Endothelial cell of umbilical vein (primary cell): ENCODE measurements around the gene CHTF8. TPM values are rescaled to one million over a fixed set of nuclear protein-coding genes. Genes with fewer than 3 reads are reported as not detected.
"Not testable (repeated sequence)": the region's sequence is repeated elsewhere in the genome, so short reads cannot be mapped to it uniquely, and the experiment has no call there.

Experiments used
- BruUV-seq: library from RNA; stranded (reverse); fragments of 400-500 nt; replicated peaks from 2 replicates; lab custom pipeline; 2021; lab: Mats Ljungman, UMichigan
- CTCF ChIA-PET: fragments of 300-600, 350-600 bp; sonication (Branson Sonifier 250); formaldehyde crosslinking; loops from one replicate; lab custom pipeline; 2021; ENCODE audit warnings: antibody characterized with exemption, inconsistent platforms; lab: Charles Lee
- POLR2A ChIA-PET: fragments of 300-600, 350-600 bp; sonication (Branson Sonifier 250); formaldehyde crosslinking; loops from one replicate; lab custom pipeline; 2021; ENCODE audit warnings: antibody characterized with exemption, inconsistent platforms; lab: Charles Lee
- DNase-seq: peaks from one replicate; pipeline ENCODE4 v3.0.0-alpha.2; 2011; ENCODE audit warnings: low read depth, low spot score
- FAIRE-seq: peaks from 2 replicates; lab custom pipeline; 2011; peaks lifted over from hg19 to GRCh38; lab: Jason Lieb, UNC
- H2AFZ ChIP-seq: 2 replicates; pipeline ENCODE4 v1.6.0; 2012; ENCODE audit warnings: low read depth, low read length, control low read depth, inconsistent platforms
- H3K27ac ChIP-seq: 2 replicates; pipeline ENCODE4 v1.5.1; 2011; ENCODE audit warnings: low read depth, mild to moderate bottlenecking, control low read depth, low read length, moderate library complexity; ENCODE audit not compliant: insufficient read depth
- H3K27me3 ChIP-seq, 2 experiments: 2 replicates each; pipeline versions ENCODE4 v1.6.0 to v1.6.1; 2011; ENCODE audit warnings: low read length in 2 of 2, mixed read lengths in 1 of 2; ENCODE audit not compliant: control insufficient read depth in 2 of 2, insufficient read depth in 2 of 2
- H3K36me3 ChIP-seq, 2 experiments: 2 replicates in 1 of 2; 3 replicates in 1 of 2; pipeline ENCODE4 v1.5.1; 2011; ENCODE audit warnings: low read length in 2 of 2, mild to moderate bottlenecking in 1 of 2, moderate library complexity in 1 of 2; ENCODE audit not compliant: control insufficient read depth in 2 of 2, insufficient read depth in 2 of 2; ENCODE audit errors: extremely low read depth in 1 of 2
- H3K4me1 ChIP-seq: 3 replicates; pipeline ENCODE4 v1.5.1; 2011; ENCODE audit warnings: mild to moderate bottlenecking, low read length; ENCODE audit not compliant: control insufficient read depth, insufficient read depth; ENCODE audit errors: extremely low read depth
- H3K4me2 ChIP-seq: 2 replicates; pipeline ENCODE4 v1.6.1; 2011; ENCODE audit warnings: low read length, control low read depth, mixed read lengths; ENCODE audit not compliant: insufficient read depth
- H3K4me3 ChIP-seq, 3 experiments: fragments of 200-600 bp in 1 of 3; sonication (generic), shearing (Covaris generic) in 1 of 3; replicated peaks in 1 of 3; 2 replicates each; pipeline ENCODE4 v1.5.1; 2011 to 2016; ENCODE audit warnings: control low read depth in 3 of 3, low read length in 3 of 3, mild to moderate bottlenecking in 2 of 3, inconsistent platforms in 1 of 3, low read depth in 1 of 3, moderate library complexity in 1 of 3; ENCODE audit not compliant: insufficient read depth in 1 of 3
- H3K79me2 ChIP-seq: 2 replicates; pipeline ENCODE4 v1.6.0; 2012; ENCODE audit warnings: low read length, inconsistent platforms; ENCODE audit not compliant: control insufficient read depth, insufficient read depth
- H3K9ac ChIP-seq: replicated peaks from 2 replicates; pipeline ENCODE3; 2011; ENCODE audit warnings: low read length, control low read depth; ENCODE audit not compliant: insufficient read depth; ENCODE audit errors: extremely low read depth
- H3K9me1 ChIP-seq: replicated peaks from 3 replicates; pipeline ENCODE4 v1.6.0; 2011; ENCODE audit warnings: mild to moderate bottlenecking, low read length; ENCODE audit not compliant: control insufficient read depth, insufficient read depth; ENCODE audit errors: extremely low read depth
- H3K9me3 ChIP-seq: replicated peaks from 2 replicates; pipeline ENCODE4 v1.5.1; 2012; ENCODE audit warnings: low read length, inconsistent platforms; ENCODE audit not compliant: control insufficient read depth, insufficient read depth
- H4K20me1 ChIP-seq: replicated peaks from 2 replicates; pipeline ENCODE3; 2011; ENCODE audit warnings: mild to moderate bottlenecking, low read length; ENCODE audit not compliant: control insufficient read depth, insufficient read depth; ENCODE audit errors: extremely low read depth
- CTCF ChIP-seq, 2 donors: IDR thresholded peaks; 1 replicate in 1 of 2; 2 replicates in 1 of 2; pipeline ENCODE4 v1.5.1; 2011; ENCODE audit warnings: low read length in 2 of 2, mild to moderate bottlenecking in 2 of 2, moderate library complexity in 2 of 2, control low read depth in 1 of 2, inconsistent platforms in 1 of 2, low read depth in 1 of 2; ENCODE audit not compliant: insufficient read depth in 1 of 2; ENCODE audit errors: extremely low read depth in 1 of 2
- EZH2 ChIP-seq: IDR thresholded peaks from 2 replicates; pipeline ENCODE4 v1.6.1; 2012; ENCODE audit warnings: borderline replicate concordance, low read depth, mild to moderate bottlenecking, moderate library complexity, low read length, inconsistent platforms; ENCODE audit not compliant: severe bottlenecking
- FOS ChIP-seq: IDR thresholded peaks from 2 replicates; pipeline ENCODE4 v1.6.1; 2011; ENCODE audit warnings: mild to moderate bottlenecking, low read length, moderate library complexity, borderline replicate concordance; ENCODE audit not compliant: insufficient read depth
- JUN ChIP-seq: IDR thresholded peaks from 2 replicates; pipeline ENCODE4 v1.6.1; 2011; ENCODE audit warnings: borderline replicate concordance, low read depth; ENCODE audit not compliant: insufficient read length, insufficient read depth
- MYC ChIP-seq: IDR thresholded peaks from one replicate; pipeline ENCODE4 v1.6.1; 2011; ENCODE audit warnings: mild to moderate bottlenecking, low read depth, low read length
- POLR2A ChIP-seq: IDR thresholded peaks from 2 replicates; pipeline ENCODE4 v1.6.1; 2012; ENCODE audit warnings: low read depth, mild to moderate bottlenecking, control low read depth, low read length
- dilution Hi-C: fragments of 300-500 bp; cut with MboI; formaldehyde crosslinking; loops from one replicate; pipeline ENCODE4 v1.15.0; 2019; ENCODE audit warnings: low sequenced_read_pairs; ENCODE audit not compliant: extremely low pct_ligation_motif_present
- intact Hi-C: fragments of 100-400 bp; cut with micrococcal nuclease; formaldehyde crosslinking; loops from one replicate; pipeline ENCODE4 v1.10.0; 2022
- polyA plus RNA-seq, 4 experiments: library from polyadenylated mRNA; depleted of rRNA in 3 of 4; stranded (reverse) in 3 of 4; unstranded in 1 of 4; fragments of >200 nt; gene quantifications; 2 replicates each; pipeline versions ENCODE4 v1.2.1 to v1.2.3, GENCODE V29; 2011 to 2012; ENCODE audit warnings: missing spikeins in 1 of 4
- total RNA-seq: library from RNA; stranded (reverse); gene quantifications from 2 replicates; pipeline ENCODE4 v1.2.3, GENCODE V29; 2021

Gene CHTF8
- total and polyA plus RNA-seq, 2 donors (not counting 3 experiments of a cell fraction or from before 2014, with no cell fraction given), result 128 to 131 TPM

GRCh38 chr16:69124406-69124805, 8.0 kb downstream of the CHTF8 start:
- H3K9me1 ChIP-seq, H2AFZ ChIP-seq, dilution Hi-C loops, H3K4me1 ChIP-seq, H3K9me3 ChIP-seq, BruUV-seq, POLR2A ChIA-PET, H3K27me3 ChIP-seq, DNase-seq, FAIRE-seq, H4K20me1 ChIP-seq, H3K4me2 ChIP-seq, H3K27ac ChIP-seq, H3K4me3 ChIP-seq, H3K9ac ChIP-seq: not testable (repeated sequence)
- peaks cover 2 to 16% of the 10 kb centered on the region in 2 experiments for H3K36me3 ChIP-seq
- intact Hi-C loops, result loop anchor here (1.0 to 2.0 kb wide), 7 partner anchors 12 to 596 kb away; no protein-coding TSS in a partner anchor
- CTCF ChIA-PET, result interaction anchor here (0.7 to 6.8 kb wide), 25 partner anchors 12 to 597 kb away, joined by 3 to 114 read pairs (median 4); partner anchors contain the start of genes HAS3 and TANGO6
- H3K79me2 ChIP-seq, result peaks cover 44% of the 10 kb centered on the region

GRCh38 chr16:69123910-69124309, 8.5 kb downstream of the CHTF8 start:
- no peaks in the 10 kb centered on the region for H3K27me3 ChIP-seq
- H3K79me2 ChIP-seq, result peaks cover 40% of the 10 kb centered on the region
- no peak overlapping the region for H3K9ac ChIP-seq
- H3K4me1 ChIP-seq, result peaks cover 3% of the 10 kb centered on the region
- H4K20me1 ChIP-seq, result peaks cover 3% of the 10 kb centered on the region
- dilution Hi-C loops (no loop called here), intact Hi-C loops (loop anchor here (1.0 to 2.0 kb wide), 7 partner anchors 12 to 595 kb away; no protein-coding TSS in a partner anchor)
- H3K9me3 ChIP-seq, result no peaks in the 10 kb centered on the region
- H3K4me3 ChIP-seq, result no peak overlapping the region
- no peak overlapping the region for H2AFZ ChIP-seq
- DNase-seq (peak; percentile 68), FAIRE-seq (peak; percentile 90)
- peaks cover 2 to 20% of the 10 kb centered on the region in 2 experiments for H3K36me3 ChIP-seq
- CTCF ChIA-PET, result interaction anchor here (0.6 to 6.8 kb wide), 27 partner anchors 12 to 597 kb away, joined by 3 to 114 read pairs (median 4); partner anchors contain the start of genes HAS3 and TANGO6
- H3K4me2 ChIP-seq, result no peak overlapping the region
- TF ChIP-seq JUN, result no peak
- peak; percentile 49 for TF ChIP-seq CTCF (IDR thresholded peaks at IDR 0.05; ENCODE audit: extremely low read depth in 1 of 2, insufficient read depth in 1 of 2, low read depth in 1 of 2, low read length in 2 of 2)
- no peak for TF ChIP-seq MYC
- peak; percentile 26 for TF ChIP-seq POLR2A
- no peak for TF ChIP-seq FOS
- TF ChIP-seq EZH2, result no peak
- POLR2A ChIA-PET, result no interaction called here
- no peak overlapping the region for H3K27ac ChIP-seq
- no TSS peak for BruUV-seq
- H3K9me1 ChIP-seq, result no peaks in the 10 kb centered on the region
